Frontal cortex (tissue), 4 donors: ENCODE measurements around the gene ST14. TPM values are rescaled to one million over a fixed set of nuclear protein-coding genes. Genes with fewer than 3 reads are reported as not detected.

ENCODE experiments used
- DNase-seq, 2 donors: peaks; one replicate each; pipeline ENCODE4 v3.0.0; 2012; ENCODE audit warnings: low spot score in 2 of 2
- FAIRE-seq: peaks from 2 replicates; lab custom pipeline; 2012; peaks lifted over from hg19 to GRCh38; lab: Jason Lieb, UNC
- total RNA-seq: library from RNA; depleted of rRNA; stranded (reverse); fragments of >200 nt; gene quantifications from one replicate; pipeline ENCODE4 v1.2.3, GENCODE V29; 2014
- donor health status: control.
- donor health status: control.
- donor health status: control.

ST14 gene
- not detected for total RNA-seq

- FAIRE-seq (no peak), DNase-seq (peak in 1 of 2 donors; percentile 34)
These were observed at the start of gene ST14 for GRCh38 chr11:130159657-130160497. Gene ST14 (plus strand): TSS chr11:130159782. CDS start chr11:130159980, 198 bp downstream.

GRCh38 chr11:130110339-130111108 lies 49.1 kb upstream of the ST14 start:
- no peak for FAIRE-seq

GRCh38 chr11:130112071-130112830 lies 47.3 kb upstream of the ST14 start:
- no peak for FAIRE-seq
- no peak for DNase-seq

More at GRCh38 chr11:130110339-130111108, 49.1 kb upstream of the ST14 start:
- no peak for DNase-seq

GRCh38 chr11:130114281-130114680 lies 45.3 kb upstream of the ST14 start:
- no peak for FAIRE-seq

GRCh38 chr11:130114726-130115125 lies 44.9 kb upstream of the ST14 start:
- no peak for FAIRE-seq
- DNase-seq = no peak

More at GRCh38 chr11:130114281-130114680, 45.3 kb upstream of the ST14 start:
- DNase-seq = no peak

- DNase-seq (no peak), FAIRE-seq (no peak)
These were observed 44.4 kb upstream of the ST14 start for GRCh38 chr11:130115218-130115617.

- DNase-seq = no peak
- no peak for FAIRE-seq
These were observed 41.4 kb upstream of the ST14 start for GRCh38 chr11:130118165-130118564.

GRCh38 chr11:130118636-130119387 lies 40.8 kb upstream of the ST14 start:
- FAIRE-seq = no peak
- DNase-seq = no peak

GRCh38 chr11:130120045-130120444 lies 39.5 kb upstream of the ST14 start:
- FAIRE-seq (no peak), DNase-seq (no peak)

GRCh38 chr11:130121445-130121978 lies 38.1 kb upstream of the ST14 start:
- DNase-seq (no peak), FAIRE-seq (no peak)

- DNase-seq = no peak
- no peak for FAIRE-seq
These were observed 37.4 kb upstream of the ST14 start for GRCh38 chr11:130122141-130122575.

GRCh38 chr11:130123414-130124040 lies 36.1 kb upstream of the ST14 start:
- DNase-seq (no peak), FAIRE-seq (no peak)

- no peak for FAIRE-seq
- DNase-seq = peak in 1 of 2 donors; percentile 41
These were observed 35.5 kb upstream of the ST14 start for GRCh38 chr11:130124096-130124495.

GRCh38 chr11:130125638-130126037 lies 33.9 kb upstream of the ST14 start:
- no peak for FAIRE-seq
- DNase-seq = no peak

- FAIRE-seq (no peak), DNase-seq (no peak)
These were observed 33.1 kb upstream of the ST14 start for GRCh38 chr11:130126516-130126915.

- FAIRE-seq = no peak
- DNase-seq = no peak
These were observed 32.1 kb upstream of the ST14 start for GRCh38 chr11:130127509-130127908.

- FAIRE-seq (no peak), DNase-seq (no peak)
These were observed 31.0 kb upstream of the ST14 start for GRCh38 chr11:130128626-130129025.

GRCh38 chr11:130129922-130130321 lies 29.7 kb upstream of the ST14 start:
- FAIRE-seq (no peak), DNase-seq (no peak)
